GM19328 (cell line): ENCODE results near the gene OSTM1.
A peak's percentile ranks its signal among the peaks of the same experiment; 100 is the strongest.

Experiments used
- ATAC-seq: cut with Tn5 transposase; IDR thresholded peaks from one replicate; pipeline ENCODE4 v1.9.1; 2021; ENCODE audit warnings: mild to moderate bottlenecking, moderate library complexity; ENCODE audit not compliant: unreplicated experiment

OSTM1 gene

GRCh38 chr6:108074359-108075144, at the start of gene OSTM1:
Gene OSTM1 (minus strand): TSS chr6:108074741. CDS start chr6:108074651, 90 bp downstream.
- peak; percentile 96 for ATAC-seq

- no peak for ATAC-seq
Observed at GRCh38 chr6:108123946-108124345, 49.4 kb upstream of the OSTM1 start.

- ATAC-seq = no peak
Observed at GRCh38 chr6:108123481-108123929, 49.0 kb upstream of the OSTM1 start.

- ATAC-seq = no peak
Observed at GRCh38 chr6:108121612-108122011, 47.1 kb upstream of the OSTM1 start.

- ATAC-seq = no peak
Observed at GRCh38 chr6:108120311-108120710, 45.8 kb upstream of the OSTM1 start.

- ATAC-seq = no peak
Observed at GRCh38 chr6:108119769-108120141, 45.2 kb upstream of the OSTM1 start.

- no peak for ATAC-seq
Observed at GRCh38 chr6:108118810-108119768, 44.5 kb upstream of the OSTM1 start.

GRCh38 chr6:108118359-108118724, 43.8 kb upstream of the OSTM1 start:
- ATAC-seq = no peak

GRCh38 chr6:108117427-108118358, 43.2 kb upstream of the OSTM1 start:
- no peak for ATAC-seq

- no peak for ATAC-seq
Observed at GRCh38 chr6:108116546-108117426, 42.2 kb upstream of the OSTM1 start.

- no peak for ATAC-seq
Observed at GRCh38 chr6:108115598-108116058, 41.1 kb upstream of the OSTM1 start.

GRCh38 chr6:108114841-108115597, 40.5 kb upstream of the OSTM1 start:
- no peak for ATAC-seq

- ATAC-seq = no peak
Observed at GRCh38 chr6:108113557-108114519, 39.3 kb upstream of the OSTM1 start.

- no peak for ATAC-seq
Observed at GRCh38 chr6:108108374-108108773, 33.8 kb upstream of the OSTM1 start.

- no peak for ATAC-seq
Observed at GRCh38 chr6:108107102-108107501, 32.6 kb upstream of the OSTM1 start.

- no peak for ATAC-seq
Observed at GRCh38 chr6:108106694-108107093, 32.2 kb upstream of the OSTM1 start.

- ATAC-seq = no peak
Observed at GRCh38 chr6:108106261-108106660, 31.7 kb upstream of the OSTM1 start.

GRCh38 chr6:108105571-108105970, 31.0 kb upstream of the OSTM1 start:
- no peak for ATAC-seq
